ENCODE measurements around the gene KRTAP10-5. TPM values are rescaled to one million over a fixed set of nuclear protein-coding genes. Genes with fewer than 3 reads are reported as not detected.

KRTAP10-5 gene
- total and polyA plus RNA-seq, 9 of the 15 experiments (the other 6 are each of a cell fraction or from before 2014, with no cell fraction given): not detected

GRCh38 chr21:44593598-44594405, 13.4 kb upstream of the KRTAP10-5 start (continued):
- no peak for TF ChIP-seq ZNF609 (CRISPR knock-in tag; IDR thresholded peaks at IDR 0.05; ENCODE audit: borderline replicate concordance)
- no peak for TF ChIP-seq POLR2AphosphoS2 (IDR thresholded peaks at IDR 0.05; ENCODE audit: low read length)
- TF ChIP-seq ZNF280A (IDR thresholded peaks at IDR 0.05; ENCODE audit: low read depth, partially characterized antibody): no peak
- peak; percentile 92 for TF ChIP-seq NCOR1 (IDR thresholded peaks at IDR 0.05)
- TF ChIP-seq NFRKB (IDR thresholded peaks at IDR 0.05; ENCODE audit: low read depth): peak; percentile 63; the same call in 1 of the 2 replicates
- TF ChIP-seq ATF2 (CRISPR knock-in tag; IDR thresholded peaks at IDR 0.05): no peak
- TF ChIP-seq NR1H2 (CRISPR knock-in tag; IDR thresholded peaks at IDR 0.05): peak; percentile 78; the same call in 1 of the 2 replicates
- TF ChIP-seq ZNF668 (CRISPR knock-in tag; IDR thresholded peaks at IDR 0.05): no peak
- TF ChIP-seq HDAC1 (IDR thresholded peaks at IDR 0.05): peak in 1 of 2 experiments; percentile 58; a peak in 1 of 4 replicates
- no peak for TF ChIP-seq NFXL1 (CRISPR knock-in tag; IDR thresholded peaks at IDR 0.05)
